ENCODE measurements around the gene DAP. TPM values are rescaled to one million over a fixed set of nuclear protein-coding genes. Genes with fewer than 3 reads are reported as not detected.

Gene DAP
- total RNA-seq, 1 donor from 2014 or later: 102 TPM

- Mint-ChIP-seq H3K36me3 (peaks cover 9% of the 10 kb centered on the region), H3K9me3 (no peaks in the 10 kb centered on the region), H3K4me3 (no peak overlapping the region), H3K27ac (no peak overlapping the region), H3K27me3 (peaks cover 6% of the 10 kb centered on the region), H3K4me1 (ENCODE audit: unreplicated experiment) (no peaks in the 10 kb centered on the region)
- no peak for TF ChIP-seq CTCF (conservative IDR thresholded peaks at IDR 0.05)
- DNase-seq (ENCODE audit: extremely low spot score, unreplicated experiment): no peak
These were observed 88.7 kb downstream of the DAP start for GRCh38 chr5:10672146-10673016.

GRCh38 chr5:10671041-10672008 is 89.7 kb downstream of the DAP start:
- Mint-ChIP-seq H3K9me3 (no peaks in the 10 kb centered on the region), H3K36me3 (no peaks in the 10 kb centered on the region), H3K4me3 (no peak overlapping the region)

GRCh38 chr5:10669983-10670382 is 91.1 kb downstream of the DAP start:
- no peak overlapping the region for H3K27ac Mint-ChIP-seq
- peaks cover 4% of the 10 kb centered on the region for H3K4me1 Mint-ChIP-seq (ENCODE audit: unreplicated experiment)
- TF ChIP-seq CTCF (conservative IDR thresholded peaks at IDR 0.05): no peak
- H3K9me3 Mint-ChIP-seq: no peaks in the 10 kb centered on the region
- DNase-seq (ENCODE audit: extremely low spot score, unreplicated experiment): no peak
- peaks cover 5% of the 10 kb centered on the region for H3K27me3 Mint-ChIP-seq
- no peaks in the 10 kb centered on the region for H3K36me3 Mint-ChIP-seq
- H3K4me3 Mint-ChIP-seq: no peak overlapping the region

More at GRCh38 chr5:10671041-10672008, 89.7 kb downstream of the DAP start:
- Mint-ChIP-seq H3K4me1 (ENCODE audit: unreplicated experiment) (peaks cover 4% of the 10 kb centered on the region), H3K27ac (no peak overlapping the region), H3K27me3 (peaks cover 6% of the 10 kb centered on the region)
- no peak for DNase-seq (ENCODE audit: extremely low spot score, unreplicated experiment)
- TF ChIP-seq CTCF (conservative IDR thresholded peaks at IDR 0.05): no peak

- H3K36me3 Mint-ChIP-seq: no peaks in the 10 kb centered on the region
- H3K4me3 Mint-ChIP-seq: no peak overlapping the region
- H3K9me3 Mint-ChIP-seq: no peaks in the 10 kb centered on the region
- H3K27me3 Mint-ChIP-seq: no peaks in the 10 kb centered on the region
- DNase-seq (ENCODE audit: extremely low spot score, unreplicated experiment): no peak
- H3K4me1 Mint-ChIP-seq (ENCODE audit: unreplicated experiment): peaks cover 4% of the 10 kb centered on the region
- H3K27ac Mint-ChIP-seq: no peak overlapping the region
- no peak for TF ChIP-seq CTCF (conservative IDR thresholded peaks at IDR 0.05)
These were observed 92.3 kb downstream of the DAP start for GRCh38 chr5:10668697-10669096.

GRCh38 chr5:10667431-10668057 is 93.5 kb downstream of the DAP start:
- Mint-ChIP-seq H3K27me3 (no peaks in the 10 kb centered on the region), H3K4me1 (ENCODE audit: unreplicated experiment) (peaks cover 4% of the 10 kb centered on the region), H3K9me3 (no peaks in the 10 kb centered on the region), H3K36me3 (no peaks in the 10 kb centered on the region), H3K4me3 (no peak overlapping the region), H3K27ac (no peak overlapping the region)
- TF ChIP-seq CTCF (conservative IDR thresholded peaks at IDR 0.05): no peak
- DNase-seq (ENCODE audit: extremely low spot score, unreplicated experiment): no peak

All from type B pancreatic cell (in vitro differentiated cells).